H9 (cell line): Measurements from ENCODE around the gene TEX10. TPM values are rescaled to one million over a fixed set of nuclear protein-coding genes. Genes with fewer than 3 reads are reported as not detected.

ENCODE experiments used
- DNase-seq: peaks from one replicate; pipeline ENCODE4 v3.0.0-alpha.2; 2017
- H2AFZ ChIP-seq: one replicate; pipeline ENCODE4 v1.6.1; 2013; ENCODE audit warnings: mild to moderate bottlenecking, low read length, control low read depth, moderate library complexity
- H2AK5ac ChIP-seq: 2 replicates; pipeline ENCODE4 v1.6.1; 2013; ENCODE audit warnings: low read length, control low read depth, mixed read lengths; ENCODE audit not compliant: insufficient read length
- H2BK120ac ChIP-seq: one replicate; pipeline ENCODE4 v1.6.1; 2013; ENCODE audit warnings: low read depth, mild to moderate bottlenecking, low read length, control low read depth, inconsistent platforms; ENCODE audit not compliant: poor library complexity, severe bottlenecking
- H2BK12ac ChIP-seq: 2 replicates; pipeline ENCODE4 v1.6.1; 2013; ENCODE audit warnings: low read length, control low read depth, mixed read lengths, low read depth; ENCODE audit not compliant: insufficient read length
- H2BK15ac ChIP-seq: 2 replicates; pipeline ENCODE4 v1.6.1; 2013; ENCODE audit warnings: low read depth, low read length, control low read depth
- H2BK20ac ChIP-seq: one replicate; pipeline ENCODE4 v1.6.1; 2013; ENCODE audit warnings: low read depth, mild to moderate bottlenecking, low read length, control low read depth, inconsistent platforms; ENCODE audit not compliant: poor library complexity, severe bottlenecking
- H2BK5ac ChIP-seq: 2 replicates; pipeline ENCODE4 v1.6.1; 2013; ENCODE audit warnings: low read length, control low read depth, mixed read lengths; ENCODE audit not compliant: insufficient read length
- H3K14ac ChIP-seq: 2 replicates; pipeline ENCODE4 v1.6.1; 2013; ENCODE audit warnings: low read length, control low read depth; ENCODE audit not compliant: insufficient read depth
- H3K18ac ChIP-seq: 2 replicates; pipeline ENCODE4 v1.6.1; 2013; ENCODE audit warnings: low read depth, mild to moderate bottlenecking, mixed read lengths, low read length, control low read depth; ENCODE audit not compliant: insufficient read length
- H3K23ac ChIP-seq: 2 replicates; pipeline ENCODE4 v1.6.1; 2013; ENCODE audit warnings: low read length, control low read depth, mixed read lengths, low read depth; ENCODE audit not compliant: insufficient read length
- H3K23me2 ChIP-seq: 2 replicates; pipeline ENCODE4 v1.6.1; 2013; ENCODE audit warnings: low read depth, mild to moderate bottlenecking, mixed read lengths, low read length, control low read depth; ENCODE audit not compliant: insufficient read length, poor library complexity, severe bottlenecking
- H3K27ac ChIP-seq: 2 replicates; pipeline ENCODE4 v1.5.1; 2013; ENCODE audit warnings: low read length, control low read depth, mixed read lengths, low read depth; ENCODE audit not compliant: insufficient read length
- H3K27me3 ChIP-seq: 2 replicates; pipeline ENCODE4 v1.6.1; 2013; ENCODE audit warnings: low read length, control low read depth, inconsistent platforms; ENCODE audit not compliant: insufficient read depth
- H3K4ac ChIP-seq: 2 replicates; pipeline ENCODE4 v1.6.1; 2013; ENCODE audit warnings: low read depth, mild to moderate bottlenecking, control low read depth, inconsistent platforms, low read length, moderate library complexity
- H3K4me1 ChIP-seq: 2 replicates; pipeline ENCODE4 v1.6.1; 2013; ENCODE audit warnings: low read length, control low read depth, inconsistent platforms; ENCODE audit not compliant: insufficient read depth
- H3K4me2 ChIP-seq: 2 replicates; pipeline ENCODE4 v1.6.1; 2013; ENCODE audit warnings: low read length, control low read depth, mixed read lengths; ENCODE audit not compliant: insufficient read length, insufficient read depth
- H3K56ac ChIP-seq: 2 replicates; pipeline ENCODE4 v1.6.1; 2013; ENCODE audit warnings: low read depth, mild to moderate bottlenecking, mixed read lengths, low read length, control low read depth; ENCODE audit not compliant: insufficient read length
- H3K79me1 ChIP-seq: 2 replicates; pipeline ENCODE4 v1.6.1; 2013; ENCODE audit warnings: low read depth, mild to moderate bottlenecking, moderate library complexity, low read length, control low read depth, inconsistent platforms; ENCODE audit not compliant: insufficient read depth, poor library complexity, severe bottlenecking
- H3K79me2 ChIP-seq: 2 replicates; pipeline ENCODE4 v1.6.1; 2013; ENCODE audit warnings: low read length, control low read depth, inconsistent platforms; ENCODE audit not compliant: insufficient read depth
- H3K9ac ChIP-seq: 2 replicates; pipeline ENCODE4 v1.6.1; 2013; ENCODE audit warnings: low read length, control low read depth, mixed read lengths; ENCODE audit not compliant: insufficient read length; ENCODE audit errors: extremely low read depth
- H3K9me3 ChIP-seq: one replicate; pipeline ENCODE4 v1.6.1; 2013; ENCODE audit warnings: low read depth, low read length, inconsistent platforms; ENCODE audit not compliant: control insufficient read depth
- H3T11ph ChIP-seq: one replicate; pipeline ENCODE4 v1.6.1; 2013; ENCODE audit warnings: mild to moderate bottlenecking, low read length, control low read depth, inconsistent platforms
- H4K20me1 ChIP-seq: one replicate; pipeline ENCODE4 v1.6.1; 2013; ENCODE audit not compliant: control insufficient read depth, insufficient read length, insufficient read depth
- H4K5ac ChIP-seq: 2 replicates; pipeline ENCODE4 v1.6.1; 2013; ENCODE audit warnings: low read depth, mild to moderate bottlenecking, mixed read lengths, low read length, control low read depth; ENCODE audit not compliant: insufficient read length
- H4K8ac ChIP-seq: replicated peaks from 2 replicates; pipeline ENCODE4 v1.6.1; 2013; ENCODE audit warnings: low read length, control low read depth, mixed read lengths, low read depth; ENCODE audit not compliant: insufficient read length
- H4K91ac ChIP-seq: 2 replicates; pipeline ENCODE4 v1.6.1; 2013; ENCODE audit warnings: low read depth, mild to moderate bottlenecking, moderate library complexity, mixed read lengths, low read length, control low read depth; ENCODE audit not compliant: insufficient read length
- H3K27ac Mint-ChIP-seq, 3 experiments: 2 replicates in 2 of 3; 3 replicates in 1 of 3; pipeline ENCODE4 v1.8.0; 2020 to 2021; ENCODE audit warnings: mixed read lengths in 3 of 3, mild to moderate bottlenecking in 1 of 3, moderate library complexity in 1 of 3
- H3K27me3 Mint-ChIP-seq: 2 replicates; pipeline ENCODE4 v1.8.0; 2021; ENCODE audit warnings: low read depth, mild to moderate bottlenecking, moderate library complexity, mixed read lengths
- H3K36me3 Mint-ChIP-seq, 3 experiments: 2 replicates in 2 of 3; 3 replicates in 1 of 3; pipeline ENCODE4 v1.8.0; 2020 to 2021; ENCODE audit warnings: low read depth in 3 of 3, mixed read lengths in 3 of 3; ENCODE audit not compliant: insufficient read depth in 1 of 3
- H3K4me1 Mint-ChIP-seq, 2 experiments: 2 replicates each; pipeline ENCODE4 v1.8.0; 2020; ENCODE audit warnings: mixed read lengths in 2 of 2
- H3K4me3 Mint-ChIP-seq, 2 experiments: 2 replicates in 1 of 2; 3 replicates in 1 of 2; pipeline ENCODE4 v1.8.0; 2020 to 2021; ENCODE audit warnings: mild to moderate bottlenecking in 2 of 2, mixed read lengths in 2 of 2, moderate library complexity in 1 of 2
- H3K9me3 Mint-ChIP-seq, 2 experiments: 2 replicates in 1 of 2; 3 replicates in 1 of 2; pipeline ENCODE4 v1.8.0; 2020; ENCODE audit warnings: mild to moderate bottlenecking in 2 of 2, mixed read lengths in 2 of 2, moderate library complexity in 1 of 2
- WGBS: extraction: QIAGEN DNeasy Blood & Tissue Kit; methylation state at CpG from one replicate; pipeline ENCODE4 v1.1.7; 2013; ENCODE audit warnings: missing lambda C conversion rate, low lambda C conversion rate, mixed read lengths; ENCODE audit not compliant: insufficient read length; ENCODE audit errors: extremely low coverage; 5-methylcytosine and 5-hydroxymethylcytosine counted together
- total RNA-seq: library from RNA; stranded (reverse); gene quantifications from 2 replicates; pipeline ENCODE4 v1.2.1, GENCODE V29; 2021
- TF ChIP-seq, protein P1 (sequence below): fragments of 200-600 bp; sonication (generic); conservative IDR thresholded peaks from 3 replicates; pipeline ENCODE4 v1.8.0; 2021; ENCODE audit warnings: antibody characterized with exemption, mild to moderate bottlenecking

TEX10 gene
- total RNA-seq, 1 experiment from 2014 or later = 70.8 TPM

DNA sequence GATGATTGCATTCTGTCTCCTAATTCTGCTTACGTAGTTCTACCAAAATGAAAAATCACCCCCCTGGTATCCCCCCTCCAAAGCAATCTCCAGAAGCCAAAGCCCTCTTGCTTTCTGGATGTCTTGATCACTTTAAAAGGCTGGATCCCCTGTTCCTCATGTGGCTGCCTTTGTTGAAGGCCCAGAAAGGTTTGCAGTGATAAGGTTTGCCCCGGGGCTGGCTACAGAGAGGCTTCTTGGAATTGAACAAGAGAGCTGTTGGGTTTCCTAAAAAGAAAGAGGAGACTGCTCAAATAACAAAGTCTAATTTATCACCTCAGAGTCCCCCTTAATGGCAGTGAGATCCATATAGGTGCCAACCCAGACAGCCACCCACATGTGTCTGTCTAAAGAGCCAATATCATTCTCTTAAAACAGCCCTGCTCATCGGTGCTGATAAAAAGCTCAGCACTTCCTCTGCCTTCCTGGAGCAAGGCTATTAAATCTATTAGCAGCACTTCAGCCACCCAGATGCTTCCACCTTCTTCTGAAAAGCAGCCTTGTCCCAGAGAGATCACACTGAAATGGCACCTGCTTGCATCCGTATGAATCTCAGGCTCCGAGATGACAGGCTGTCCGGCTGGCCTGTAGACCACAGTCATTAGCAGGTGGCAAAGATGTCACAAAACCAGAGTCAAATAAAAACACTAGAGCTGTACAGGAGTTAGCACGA, 70.9 kb downstream of the TEX10 start:
- no peaks in the 10 kb centered on the region for H3K4me1 ChIP-seq
- Mint-ChIP-seq H3K9me3 (peaks cover 4 to 6% of the 10 kb centered on the region in 2 experiments; a peak in 1 of 5 replicates), H3K4me3 (no peak overlapping the region), H3K36me3 (peaks cover 18 to 24% (median 22%) of the 10 kb centered on the region in 3 experiments), H3K27ac (no peak overlapping the region), H3K27me3 (no peaks in the 10 kb centered on the region), H3K4me1 (no peaks in the 10 kb centered on the region)
- no peak overlapping the region for H3K18ac ChIP-seq
- H3T11ph ChIP-seq = no peak overlapping the region
- no peak overlapping the region for H2AFZ ChIP-seq
- H3K9ac ChIP-seq = no peak overlapping the region
- no peak overlapping the region for H2BK120ac ChIP-seq
- no peak overlapping the region for H2BK20ac ChIP-seq
- no peak overlapping the region for H3K4ac ChIP-seq
- DNase-seq = no peak
- no peaks in the 10 kb centered on the region for H4K20me1 ChIP-seq
- no peak overlapping the region for H2AK5ac ChIP-seq
- no peaks in the 10 kb centered on the region for H3K27me3 ChIP-seq
- H3K79me1 ChIP-seq = no peaks in the 10 kb centered on the region
- no peak overlapping the region for H3K4me2 ChIP-seq
- H3K27ac ChIP-seq = no peak overlapping the region
- H3K23ac ChIP-seq = no peak overlapping the region
- no peaks in the 10 kb centered on the region for H3K79me2 ChIP-seq
- no peak overlapping the region for H3K14ac ChIP-seq
- H4K5ac ChIP-seq = no peak overlapping the region
- no peaks in the 10 kb centered on the region for H3K23me2 ChIP-seq
- no CpG with 5 or more reads among the region's 7 CpGs for WGBS
- H4K91ac ChIP-seq = no peak overlapping the region
- no peaks in the 10 kb centered on the region for H3K9me3 ChIP-seq
- TF ChIP-seq, protein P1, sequence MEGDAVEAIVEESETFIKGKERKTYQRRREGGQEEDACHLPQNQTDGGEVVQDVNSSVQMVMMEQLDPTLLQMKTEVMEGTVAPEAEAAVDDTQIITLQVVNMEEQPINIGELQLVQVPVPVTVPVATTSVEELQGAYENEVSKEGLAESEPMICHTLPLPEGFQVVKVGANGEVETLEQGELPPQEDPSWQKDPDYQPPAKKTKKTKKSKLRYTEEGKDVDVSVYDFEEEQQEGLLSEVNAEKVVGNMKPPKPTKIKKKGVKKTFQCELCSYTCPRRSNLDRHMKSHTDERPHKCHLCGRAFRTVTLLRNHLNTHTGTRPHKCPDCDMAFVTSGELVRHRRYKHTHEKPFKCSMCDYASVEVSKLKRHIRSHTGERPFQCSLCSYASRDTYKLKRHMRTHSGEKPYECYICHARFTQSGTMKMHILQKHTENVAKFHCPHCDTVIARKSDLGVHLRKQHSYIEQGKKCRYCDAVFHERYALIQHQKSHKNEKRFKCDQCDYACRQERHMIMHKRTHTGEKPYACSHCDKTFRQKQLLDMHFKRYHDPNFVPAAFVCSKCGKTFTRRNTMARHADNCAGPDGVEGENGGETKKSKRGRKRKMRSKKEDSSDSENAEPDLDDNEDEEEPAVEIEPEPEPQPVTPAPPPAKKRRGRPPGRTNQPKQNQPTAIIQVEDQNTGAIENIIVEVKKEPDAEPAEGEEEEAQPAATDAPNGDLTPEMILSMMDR = no peak
- H2BK15ac ChIP-seq = no peak overlapping the region
- no peak overlapping the region for H3K56ac ChIP-seq
- H2BK12ac ChIP-seq = no peak overlapping the region
- H4K8ac ChIP-seq = no peak overlapping the region
- H2BK5ac ChIP-seq = no peak overlapping the region
